Right ventricle myocardium inferior (tissue), 1 donor: ENCODE measurements around the gene ZWILCH. TPM values are rescaled to one million over a fixed set of nuclear protein-coding genes. Genes with fewer than 3 reads are reported as not detected.

Experiments used
- ATAC-seq: fragments of 200-7000 bp; cut with Tn5 transposase; one replicate; pipeline ENCODE4 v1.9.1; 2020; ENCODE audit warnings: mild to moderate bottlenecking, moderate library complexity
- DNase-seq: peaks from one replicate; pipeline ENCODE4 v3.0.0; 2021; ENCODE audit errors: missing footprints
- intact Hi-C: fragments of 100-400 bp; cut with DNase I; formaldehyde crosslinking; loops from one replicate; pipeline ENCODE4 v1.11.0; 2022
- microRNA-seq: library from miRNA; unstranded; fragments of <30 nt; microRNA quantifications from one replicate; pipeline ENCODE4 v1.2.0, GENCODE V29; 2020
- total RNA-seq: library from RNA; stranded (reverse); fragmentation: NEBNext Ultra II Directional; extraction: Animal tissue kit (Norgen Biotek cat#: 25700); gene quantifications from one replicate; pipeline ENCODE4 v1.2.1, GENCODE V29; 2021
- donor health status: DM: no; HTN: yes; CAD: no; lungs with severe emphysema.

Gene ZWILCH
- total RNA-seq, 1 donor from 2014 or later, result 2.1 TPM

GRCh38 chr15:66593219-66593780 is 88.2 kb downstream of the ZWILCH start:
- intact Hi-C loops, result no loop called here
- DNase-seq (no peak), ATAC-seq (no peak)

GRCh38 chr15:66594344-66594743 is 89.2 kb downstream of the ZWILCH start:
- intact Hi-C loops, result no loop called here
- DNase-seq (no peak), ATAC-seq (no peak)

GRCh38 chr15:66594836-66595235 is 89.7 kb downstream of the ZWILCH start:
- no peak for DNase-seq
- intact Hi-C loops, result no loop called here
- no peak for ATAC-seq

DNA sequence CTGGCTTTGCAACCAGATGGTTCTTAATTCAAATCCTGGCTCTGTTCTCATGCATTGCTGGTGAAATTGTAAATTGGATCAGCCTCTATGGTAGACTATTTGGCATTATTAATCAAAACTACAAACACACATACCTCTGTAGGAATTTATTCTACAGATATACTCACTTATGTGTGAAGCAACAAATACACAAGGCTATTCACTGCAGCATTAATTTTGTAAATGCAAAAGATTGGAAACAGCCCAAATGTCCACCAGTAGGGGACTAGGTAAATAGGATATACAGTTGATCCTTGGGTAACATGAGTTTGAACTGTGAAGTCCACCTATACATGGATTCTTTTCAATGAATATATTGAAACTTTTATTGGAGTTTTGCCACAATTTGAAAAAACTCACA is 90.2 kb downstream of the ZWILCH start:
- ATAC-seq (no peak), DNase-seq (no peak)
- intact Hi-C loops, result no loop called here

GRCh38 chr15:66595931-66596545 is 90.9 kb downstream of the ZWILCH start:
- DNase-seq, result no peak
- intact Hi-C loops, result no loop called here
- ATAC-seq, result no peak

- DNase-seq, result no peak
- no peak for ATAC-seq
- intact Hi-C loops, result no loop called here
Observed at GRCh38 chr15:66598095-66598815, 93.1 kb downstream of the ZWILCH start.

Small RNA genes lying within 50 kb of the gene (microRNA-seq; reads per million reads assigned to microRNA genes)
- not detected for gene MIR4512

Other genes with a start within 250 kb of the ZWILCH start
- 40.3 TPM for gene DIS3L, start 211.8 kb upstream of the ZWILCH start, total RNA-seq
- gene TIPIN, start 148.6 kb upstream of the ZWILCH start, total RNA-seq, result 2.8 TPM
- gene MAP2K1, start 118.4 kb upstream of the ZWILCH start, total RNA-seq, result 47.3 TPM
- 40.8 TPM for gene SNAPC5, start 7.6 kb upstream of the ZWILCH start, total RNA-seq
- gene RPL4, start 471 bp upstream of the ZWILCH start, total RNA-seq, result 1,478 TPM
- gene LCTL, start 60.7 kb downstream of the ZWILCH start, total RNA-seq, result not detected
- 16.2 TPM for gene SMAD6, start 196.9 kb downstream of the ZWILCH start, total RNA-seq